CD4-positive, alpha-beta T cell treated with Interleukin-17A for 4 hours (primary cell): Measurements from ENCODE around the gene GAB3.

Experiments used
- DNase-seq: peaks from one replicate; pipeline ENCODE4 v3.0.0-alpha.2; 2020; ENCODE audit warnings: mixed read lengths

GAB3 gene, protein sequence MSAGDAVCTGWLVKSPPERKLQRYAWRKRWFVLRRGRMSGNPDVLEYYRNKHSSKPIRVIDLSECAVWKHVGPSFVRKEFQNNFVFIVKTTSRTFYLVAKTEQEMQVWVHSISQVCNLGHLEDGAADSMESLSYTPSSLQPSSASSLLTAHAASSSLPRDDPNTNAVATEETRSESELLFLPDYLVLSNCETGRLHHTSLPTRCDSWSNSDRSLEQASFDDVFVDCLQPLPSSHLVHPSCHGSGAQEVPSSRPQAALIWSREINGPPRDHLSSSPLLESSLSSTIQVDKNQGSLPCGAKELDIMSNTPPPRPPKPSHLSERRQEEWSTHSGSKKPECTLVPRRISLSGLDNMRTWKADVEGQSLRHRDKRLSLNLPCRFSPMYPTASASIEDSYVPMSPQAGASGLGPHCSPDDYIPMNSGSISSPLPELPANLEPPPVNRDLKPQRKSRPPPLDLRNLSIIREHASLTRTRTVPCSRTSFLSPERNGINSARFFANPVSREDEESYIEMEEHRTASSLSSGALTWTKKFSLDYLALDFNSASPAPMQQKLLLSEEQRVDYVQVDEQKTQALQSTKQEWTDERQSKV

DNA sequence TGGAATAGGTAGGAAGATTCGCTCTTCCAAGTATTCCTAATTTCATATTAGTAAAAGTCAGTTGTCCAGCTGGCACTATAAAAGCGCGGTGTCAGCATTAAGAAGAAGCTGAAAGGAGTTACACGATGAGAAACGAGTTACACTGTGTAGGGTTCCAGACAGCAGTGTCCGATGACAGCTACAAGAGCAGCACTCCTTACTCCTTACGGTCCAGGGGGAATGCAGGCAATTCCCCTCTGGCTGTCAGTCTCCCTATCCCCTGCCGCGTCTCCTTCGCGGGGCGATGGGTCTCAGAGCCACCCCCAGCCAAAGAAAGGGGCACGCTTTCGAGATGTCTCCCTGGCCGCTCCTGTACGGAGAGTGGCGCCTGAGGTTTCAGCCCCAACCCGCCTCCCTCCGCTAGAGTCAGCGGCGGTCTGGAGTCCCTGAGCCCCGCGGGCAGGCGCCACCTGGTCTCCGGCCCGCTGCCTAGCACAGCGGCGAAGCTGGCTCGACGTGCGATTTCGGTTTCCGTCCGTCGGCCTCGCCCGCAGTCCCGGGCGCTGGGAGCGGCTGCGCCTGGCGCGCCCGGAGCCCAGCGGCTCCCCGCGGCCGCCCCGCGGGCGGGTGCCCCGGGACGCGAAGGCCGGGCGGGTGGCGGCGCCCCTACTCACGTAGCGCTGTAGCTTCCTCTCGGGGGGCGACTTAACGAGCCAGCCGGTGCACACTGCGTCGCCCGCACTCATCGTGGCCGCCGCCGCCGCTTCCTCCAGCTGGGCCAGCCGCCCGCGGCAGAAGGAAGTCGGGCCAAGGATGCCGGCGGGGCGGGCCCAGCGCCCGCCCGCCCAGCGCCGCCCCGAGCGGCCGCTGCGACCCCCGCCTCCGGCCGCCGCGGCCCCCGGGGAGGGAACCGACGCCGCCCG, at the start of gene GAB3:
Gene GAB3 (minus strand): TSS at position 777 of the 902 bp plus-strand sequence. CDS start 52 bp downstream, at position 725.
- DNase-seq, result peak; percentile 63

DNA sequence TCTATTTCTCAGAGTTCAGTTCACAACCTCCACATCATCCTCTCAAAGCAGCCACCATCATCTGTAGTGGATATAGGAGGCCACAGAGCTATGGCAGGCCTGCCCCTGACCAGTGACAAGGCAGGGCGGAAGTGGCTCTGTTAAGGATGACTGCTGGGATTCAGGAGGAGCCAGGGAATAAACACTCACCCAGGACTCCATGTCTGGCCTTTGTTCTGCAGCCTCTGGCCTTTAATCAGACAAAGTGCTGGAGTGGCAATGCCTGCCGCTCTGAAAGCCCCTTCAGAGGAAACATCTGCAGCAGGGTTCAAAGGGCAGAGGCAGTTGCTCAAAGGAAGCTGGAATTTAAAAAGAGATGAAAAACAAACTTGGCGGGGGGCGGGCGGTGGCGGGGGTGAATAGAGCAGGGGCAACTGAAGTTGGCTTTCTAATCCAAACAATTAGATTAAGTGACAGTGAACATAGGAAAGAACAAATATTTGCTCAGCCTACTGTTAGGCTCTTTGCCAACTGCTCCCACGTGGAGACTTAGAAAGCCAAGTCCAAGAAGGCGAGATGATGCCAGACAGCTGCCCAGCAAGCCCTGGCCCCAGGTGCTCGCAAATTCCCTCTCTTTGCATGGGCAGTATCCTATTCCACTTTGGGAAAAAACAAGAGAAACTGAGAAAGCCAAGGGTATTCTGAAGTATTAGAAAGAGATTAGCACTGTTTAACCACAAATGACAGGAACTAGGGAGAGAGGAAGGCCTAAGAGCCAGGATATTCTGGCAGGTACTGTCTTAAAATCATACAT, 48.9 kb upstream of the GAB3 start:
- no peak for DNase-seq

DNA sequence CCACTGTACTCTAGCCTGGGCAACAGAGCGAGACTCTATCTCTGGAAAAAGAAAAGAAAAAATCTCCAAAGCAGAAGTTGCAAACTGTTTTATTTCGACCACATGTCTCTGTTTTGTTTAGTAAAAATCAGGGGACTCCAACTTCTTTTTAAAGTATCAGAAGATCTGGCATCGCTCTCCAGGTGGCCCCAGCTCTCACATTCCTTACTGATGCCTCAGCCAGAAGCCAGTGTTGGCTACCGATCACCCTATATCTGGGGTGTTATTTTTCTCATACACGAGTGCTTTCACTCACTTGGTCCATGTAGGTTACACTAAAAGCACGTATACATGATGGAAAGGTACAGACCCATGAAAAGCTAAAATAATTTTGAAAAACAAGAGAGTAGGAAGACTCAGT, 46.1 kb upstream of the GAB3 start:
- DNase-seq, result no peak

DNA sequence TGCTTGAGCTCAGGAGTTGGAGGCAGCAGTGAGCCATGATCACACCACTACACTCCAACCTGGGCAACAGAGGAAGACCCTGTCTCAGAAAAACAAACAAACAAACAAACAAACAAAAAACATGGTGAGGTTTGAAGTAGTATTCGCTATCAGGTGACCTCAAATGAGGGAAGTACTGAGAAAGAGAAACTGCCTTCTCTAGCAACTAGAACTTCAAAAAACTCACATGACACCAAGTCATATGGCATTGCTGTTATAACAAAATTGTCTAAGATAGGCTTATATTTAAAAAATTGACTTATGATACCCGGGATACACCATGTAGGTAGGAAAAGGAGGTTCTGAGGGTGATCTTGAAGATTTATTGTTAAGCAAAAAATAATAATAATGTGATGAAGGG, 44.1 kb upstream of the GAB3 start:
- no peak for DNase-seq

DNA sequence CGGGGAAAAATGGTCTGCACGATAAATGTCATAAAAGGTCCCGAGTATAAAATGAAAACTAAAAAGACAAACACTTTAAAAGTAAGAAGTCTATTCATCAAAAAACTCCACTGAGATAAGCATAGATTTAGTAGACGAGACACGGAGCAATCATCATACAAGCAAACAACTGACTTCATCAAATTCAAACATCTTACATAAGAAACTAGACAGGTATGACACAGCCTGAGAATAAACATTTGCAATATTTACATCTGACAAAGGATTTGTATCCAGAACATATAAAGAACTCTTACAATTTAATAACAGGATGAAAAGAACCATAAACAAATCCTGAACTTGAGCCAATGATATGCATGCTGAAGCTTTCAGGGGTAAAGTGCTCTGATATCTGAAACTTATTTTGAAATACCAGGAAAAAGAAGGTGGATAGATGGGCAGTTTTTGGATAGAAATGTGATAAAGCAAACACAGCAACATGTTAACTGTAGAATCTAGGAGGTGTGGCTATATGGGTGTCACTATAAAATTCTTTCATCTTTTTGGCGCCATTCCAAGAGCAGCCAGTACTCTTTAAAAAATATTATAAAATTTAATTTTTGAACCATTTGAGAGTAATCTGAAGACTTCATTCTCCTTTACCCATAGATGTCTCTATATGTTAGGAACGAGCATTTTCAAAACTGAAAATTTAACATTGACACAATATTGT, 42.4 kb upstream of the GAB3 start:
- no peak for DNase-seq

DNA sequence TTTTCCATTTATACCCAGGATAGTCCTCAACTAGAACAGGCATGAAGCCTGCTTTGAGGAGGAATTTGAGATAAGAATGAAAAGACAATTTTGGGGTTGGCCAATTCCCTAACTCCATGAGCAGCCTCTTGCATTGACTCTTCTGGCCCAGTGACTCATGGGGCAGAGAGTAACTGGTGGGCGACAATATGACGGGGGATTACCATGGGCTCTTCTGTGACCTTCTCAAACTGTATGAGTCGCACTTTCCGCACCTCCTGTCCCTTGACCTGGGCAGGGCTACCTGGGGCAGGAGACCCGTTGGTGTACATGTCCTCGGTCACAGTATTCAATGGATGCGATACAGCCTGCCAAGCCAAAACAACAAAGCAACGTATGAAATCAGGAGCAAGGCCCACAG, 41.1 kb upstream of the GAB3 start:
- no peak for DNase-seq

DNA sequence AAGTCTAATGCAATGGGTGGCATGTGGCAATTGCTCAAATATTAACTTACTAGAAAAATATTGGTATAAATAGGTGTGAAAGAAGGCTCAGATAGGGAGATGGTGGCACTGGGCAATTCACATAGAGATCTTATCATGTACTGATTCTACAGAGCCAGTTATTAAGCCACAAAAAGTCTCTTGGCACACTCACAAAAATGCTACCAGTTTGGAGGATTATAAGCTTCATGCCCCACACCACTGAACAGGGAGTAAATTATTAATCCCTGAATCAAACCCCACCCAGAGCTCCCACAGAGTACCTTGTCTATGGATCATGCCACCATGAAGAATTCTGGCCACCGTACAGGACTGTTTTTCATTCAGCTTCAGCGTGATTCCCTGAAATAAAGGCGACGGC, 40.6 kb upstream of the GAB3 start:
- no peak for DNase-seq

DNA sequence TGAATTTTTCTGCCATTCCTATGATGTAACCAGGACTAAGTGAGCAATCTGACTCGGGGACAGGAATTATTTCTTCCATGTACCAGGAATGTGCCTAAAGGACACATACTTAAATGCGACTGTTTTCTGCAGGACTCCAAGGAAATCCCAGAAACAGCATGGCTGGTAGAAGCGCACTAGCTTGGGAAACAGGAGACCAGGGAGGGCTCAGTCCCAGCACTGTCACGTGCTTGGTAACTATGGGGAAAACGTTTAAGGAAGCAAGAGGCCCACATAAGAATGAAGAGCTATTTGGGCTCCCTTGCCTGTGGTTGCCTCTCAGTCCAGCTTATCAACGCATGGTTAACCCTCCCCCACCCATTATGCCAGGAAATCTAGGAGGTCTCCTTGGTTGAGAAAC, 34.8 kb upstream of the GAB3 start:
- DNase-seq, result no peak

DNA sequence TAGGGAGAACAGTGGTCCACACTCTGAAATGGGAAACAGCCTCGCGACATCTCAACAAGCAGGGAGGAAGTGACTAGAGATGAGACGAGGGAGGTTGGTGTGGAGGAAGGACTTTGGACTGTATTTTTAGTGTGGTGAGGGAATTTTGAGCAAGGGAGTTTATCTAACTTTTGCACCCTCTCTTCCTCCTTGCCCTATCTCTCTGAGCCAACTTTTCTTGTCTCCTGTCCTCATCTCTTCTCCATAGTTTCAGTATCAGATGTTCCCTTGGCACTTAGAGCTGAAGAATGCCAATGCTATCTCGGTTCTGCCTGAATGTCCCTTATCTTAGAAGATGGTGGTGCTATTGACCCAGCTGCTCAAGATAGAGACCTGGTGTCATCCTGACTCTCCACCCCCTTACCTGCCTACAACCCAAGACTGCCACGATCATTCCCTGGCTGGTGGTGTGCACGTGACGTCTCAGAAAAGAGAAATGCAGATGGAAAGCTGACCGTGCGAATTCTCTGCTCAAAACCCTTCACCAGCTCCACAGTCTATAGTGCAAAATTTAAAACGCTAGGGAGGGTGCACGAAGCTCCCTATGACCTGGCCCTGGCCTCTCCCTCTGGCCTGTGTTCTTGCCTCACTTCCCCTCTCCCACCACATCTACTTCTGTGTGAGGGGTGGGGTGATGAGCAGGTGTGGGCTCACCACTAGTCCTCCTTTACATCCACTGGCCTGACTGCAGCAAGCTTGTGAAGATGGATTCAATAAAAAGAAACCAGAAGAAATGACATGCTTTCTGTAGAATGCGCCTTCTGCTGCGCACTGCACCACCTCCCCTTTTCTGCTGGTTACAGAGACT, 33.5 kb upstream of the GAB3 start:
- DNase-seq, result no peak

DNA sequence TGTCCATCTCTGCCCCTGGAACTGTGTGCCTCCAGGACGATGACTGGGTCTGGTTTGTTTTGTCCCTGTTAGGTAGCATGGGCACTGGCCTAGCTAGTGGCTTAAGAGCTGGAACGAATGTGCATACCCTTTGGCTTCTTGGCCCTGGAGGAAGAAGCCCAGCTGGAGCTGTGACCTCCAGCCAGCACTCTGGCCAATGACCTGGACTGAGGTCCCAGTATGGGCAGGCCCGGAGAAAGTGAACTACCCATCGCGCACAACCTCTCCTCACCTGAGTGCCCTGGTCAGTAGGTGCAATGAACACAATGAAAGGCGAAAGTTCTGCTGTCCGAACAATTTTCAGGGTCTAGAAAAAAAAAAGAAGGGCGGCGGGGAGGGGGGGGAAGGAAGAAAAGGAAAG, 30.1 kb upstream of the GAB3 start:
- DNase-seq, result no peak

DNA sequence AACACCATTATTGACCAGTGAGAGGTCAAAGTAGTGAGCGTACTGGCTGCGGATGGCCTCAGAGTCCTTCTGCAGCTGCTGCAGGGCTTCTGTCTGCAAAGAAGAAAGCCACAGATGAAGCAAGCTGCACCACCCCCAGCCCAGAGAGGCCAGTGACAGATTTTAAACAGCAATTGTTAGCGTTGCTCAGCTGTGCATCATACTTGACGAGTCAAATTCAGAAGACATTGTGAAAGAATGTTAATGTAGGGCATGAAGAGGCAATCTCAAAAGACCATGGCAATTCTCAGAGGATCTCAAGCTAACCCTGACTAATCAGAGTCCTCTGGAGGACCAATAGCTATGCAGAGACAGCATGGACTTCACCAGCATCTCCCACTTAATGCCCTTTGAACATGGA, 28.4 kb upstream of the GAB3 start:
- no peak for DNase-seq

DNA sequence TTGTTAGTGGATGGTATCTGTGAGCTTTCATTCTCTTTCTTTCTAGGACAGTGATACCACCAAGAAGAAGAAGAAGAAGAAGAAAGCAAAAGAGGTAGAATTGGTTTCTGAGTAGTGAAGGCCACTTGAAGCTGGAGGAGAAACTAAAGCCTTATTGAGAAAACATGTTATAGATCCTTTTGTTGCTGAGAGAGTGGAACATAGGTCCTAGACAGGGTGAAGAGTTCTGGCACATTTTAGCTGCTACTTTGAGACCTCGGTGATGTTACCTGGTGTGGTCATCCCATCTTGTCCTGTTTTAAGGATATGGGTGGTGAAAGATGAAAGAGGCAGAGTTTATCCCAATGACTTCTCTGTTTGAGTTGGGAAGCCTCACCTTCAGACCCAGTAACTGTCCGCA, 25.9 kb upstream of the GAB3 start:
- no peak for DNase-seq

DNA sequence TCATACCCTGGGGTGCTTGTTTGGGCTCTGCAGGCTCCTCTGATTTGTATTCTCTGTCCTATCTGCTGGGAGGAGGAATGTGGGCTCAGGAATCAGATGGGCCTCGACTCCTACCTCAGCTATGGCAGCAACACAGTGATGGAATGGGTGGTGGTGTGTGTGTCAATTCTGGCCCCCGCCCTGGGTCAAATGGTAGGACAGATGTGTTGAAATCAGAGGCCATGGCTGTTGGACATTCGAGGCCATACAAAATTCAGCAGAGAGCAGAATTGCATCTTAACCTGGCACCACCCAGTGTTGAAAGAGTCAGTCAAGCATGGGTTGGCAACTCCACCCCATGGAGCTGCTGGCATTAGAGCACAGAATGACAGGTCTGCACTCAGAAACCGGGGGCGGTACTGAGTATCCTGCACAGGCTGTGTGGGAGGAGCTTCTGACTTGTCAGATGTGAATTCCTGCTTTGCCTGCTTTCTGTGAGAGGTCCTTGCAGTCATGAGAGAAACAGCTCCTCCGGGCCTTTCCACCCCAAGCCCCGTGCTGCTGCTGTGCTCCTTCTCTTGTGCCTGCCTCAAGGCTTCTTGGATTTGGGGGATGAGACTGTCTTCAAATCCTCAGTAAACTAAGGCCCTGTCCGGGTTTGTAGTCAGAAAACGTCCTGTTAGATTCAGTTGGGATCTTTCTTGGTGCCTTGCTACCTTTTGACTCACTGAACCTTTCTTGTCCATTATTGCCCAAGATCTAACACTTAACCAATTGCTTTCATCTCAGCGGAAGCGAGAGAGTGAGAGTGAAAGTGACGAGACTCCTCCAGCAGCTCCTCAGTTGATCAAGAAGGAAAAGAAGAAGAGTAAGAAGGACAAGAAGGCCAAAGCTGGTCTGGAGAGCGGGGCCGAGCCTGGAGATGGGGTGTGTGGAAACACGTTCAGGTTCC, 24.8 kb upstream of the GAB3 start:
- no peak for DNase-seq

DNA sequence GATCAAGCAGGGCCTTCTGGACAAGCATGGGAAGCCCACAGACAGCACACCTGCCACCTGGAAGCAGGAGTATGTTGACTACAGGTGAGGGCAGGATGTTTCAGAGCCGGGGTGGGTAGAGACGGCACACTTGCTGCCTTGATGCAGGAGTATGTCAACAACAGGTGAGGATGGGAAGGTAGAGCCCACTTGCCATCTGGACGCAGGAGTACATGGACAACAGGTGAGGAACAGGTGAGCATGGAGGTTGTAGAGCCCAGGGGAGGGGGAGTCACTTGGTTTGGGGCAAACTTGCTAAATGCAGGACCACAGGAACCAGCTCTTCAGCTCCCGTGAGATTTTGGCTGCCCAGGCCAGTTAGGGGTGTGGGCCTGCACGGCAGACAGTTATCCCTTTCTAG, 23.7 kb upstream of the GAB3 start:
- no peak for DNase-seq

DNA sequence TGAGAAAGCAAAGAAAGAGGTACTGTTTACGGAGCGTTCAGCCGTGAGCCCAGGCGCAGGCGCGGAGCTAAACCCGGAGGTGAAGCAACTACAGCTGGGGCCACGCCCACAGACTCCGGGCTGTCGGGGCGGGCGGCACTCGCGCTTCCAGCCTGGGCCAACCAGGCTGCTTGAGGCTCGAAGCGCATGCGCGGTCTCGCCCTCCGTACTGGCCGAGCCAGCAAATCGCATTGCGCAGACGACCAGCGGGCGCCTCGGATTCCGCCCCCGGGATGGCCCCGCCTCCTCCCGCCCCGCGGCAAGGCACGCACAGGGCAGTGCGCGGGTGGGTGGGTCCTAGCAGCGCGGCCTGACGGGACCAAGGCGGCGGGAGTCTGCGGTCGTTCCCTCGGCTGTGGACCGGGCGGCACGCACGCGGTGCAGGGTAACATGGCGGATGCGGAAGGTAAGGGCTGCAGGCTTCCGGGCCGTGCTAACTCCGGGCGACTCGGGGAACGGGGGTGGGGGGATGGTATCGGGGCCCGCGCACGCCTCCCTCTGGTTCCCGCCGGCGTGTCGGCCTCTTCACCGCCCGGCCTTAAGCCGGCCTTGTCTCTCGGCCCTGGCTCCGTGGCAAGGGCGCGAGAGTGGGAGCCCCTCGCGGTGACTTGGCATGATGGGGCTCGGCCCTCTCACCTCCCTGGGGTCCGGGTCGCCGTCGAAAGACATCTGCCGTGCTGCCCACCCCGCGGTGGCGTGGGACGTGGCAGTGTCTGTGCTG, 11.8 kb upstream of the GAB3 start, which contains the start of gene DKC1:
Gene DKC1 (plus strand): TSS at position 328 of the 760 bp plus-strand sequence. CDS start 102 bp downstream, at position 430.
- DNase-seq, result peak; percentile 97

DNA sequence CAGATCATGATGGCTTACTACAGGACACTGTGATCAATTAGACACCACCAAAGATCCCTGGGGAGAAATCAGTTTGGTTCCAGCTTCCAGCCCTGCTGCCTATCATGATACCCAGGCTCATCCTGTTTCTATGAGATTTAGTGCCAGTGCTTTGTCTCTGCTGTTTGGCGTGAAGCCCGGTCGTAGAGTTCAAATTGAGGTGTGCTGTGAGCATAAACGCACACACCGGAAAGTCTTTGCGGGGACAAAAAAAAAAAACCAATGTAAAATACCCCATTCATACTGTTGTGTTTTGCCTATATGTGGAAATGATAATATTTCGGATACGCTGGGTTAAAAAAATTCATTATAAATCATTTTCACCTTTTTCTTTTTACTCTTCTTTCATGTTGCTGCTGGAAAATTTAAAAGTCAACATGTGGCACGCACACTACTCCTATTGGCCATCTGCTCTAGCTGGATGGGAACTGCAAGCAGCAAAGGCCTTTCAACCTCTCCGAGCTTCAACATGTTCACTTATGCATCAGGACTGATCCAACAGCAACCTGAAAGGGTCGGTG, 11.2 kb upstream of the GAB3 start:
- peak; percentile 43 for DNase-seq

DNA sequence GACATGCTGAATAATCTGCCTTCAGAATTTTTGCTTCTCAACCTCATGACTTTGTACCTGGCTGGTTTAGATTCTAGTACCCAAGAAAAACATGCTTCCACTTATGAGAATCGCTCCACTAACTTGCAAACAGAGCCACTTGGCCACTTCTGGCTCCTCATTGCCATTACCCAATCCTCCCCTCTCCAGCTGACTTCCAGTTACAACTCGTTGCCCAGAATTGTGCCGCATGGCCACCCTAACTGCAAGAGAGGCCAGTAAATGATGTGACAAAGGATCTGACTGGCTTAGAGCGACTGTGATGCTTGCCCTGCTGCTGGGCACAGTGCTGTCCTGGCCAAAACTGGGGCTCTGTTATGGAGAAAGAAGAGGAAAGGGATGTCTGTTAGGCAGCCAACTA, 7.8 kb upstream of the GAB3 start:
- no peak for DNase-seq

DNA sequence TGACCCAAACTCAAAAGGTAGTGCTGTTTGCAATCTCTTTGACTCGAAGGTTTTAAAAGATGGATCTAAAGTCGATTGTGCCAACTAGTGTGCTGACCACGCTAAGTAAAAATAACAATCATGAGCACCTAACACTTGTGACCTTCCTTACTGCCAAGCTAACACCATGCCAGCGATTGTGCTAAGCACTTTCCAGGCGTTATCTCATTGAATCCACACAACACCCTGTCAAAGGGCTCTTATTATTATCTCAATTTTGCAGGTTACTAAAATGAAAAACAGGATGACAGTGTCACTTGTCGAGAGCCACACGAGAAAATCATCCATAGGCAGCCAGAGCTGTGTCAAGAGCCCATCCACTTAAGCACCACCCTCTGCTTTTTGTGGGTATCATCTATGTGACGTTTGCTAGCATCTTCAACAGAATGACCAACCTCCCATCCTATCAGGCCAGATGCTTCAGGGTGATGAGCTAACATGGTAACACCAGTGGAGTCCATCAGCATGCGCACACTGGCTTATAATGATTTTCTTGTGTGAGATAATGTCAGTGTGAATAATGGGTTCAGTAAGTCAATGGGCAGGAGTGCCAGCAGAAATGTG, 893 bp upstream of the GAB3 start:
- no peak for DNase-seq
